Thoracic aorta endothelial cell (primary cell): Measurements from ENCODE around the gene NOL6. TPM values are rescaled to one million over a fixed set of nuclear protein-coding genes. Genes with fewer than 3 reads are reported as not detected.

Experiments
- small RNA-seq: library from RNA; depleted of rRNA; stranded (forward); fragments of <200 nt; gene quantifications from one replicate; pipeline ENCODE3, GENCODE V24; 2012
- total RNA-seq: library from RNA; depleted of rRNA; stranded (reverse); fragments of >200 nt; gene quantifications from 2 replicates; pipeline ENCODE4 v1.2.3, GENCODE V29; 2012

Gene NOL6, protein sequence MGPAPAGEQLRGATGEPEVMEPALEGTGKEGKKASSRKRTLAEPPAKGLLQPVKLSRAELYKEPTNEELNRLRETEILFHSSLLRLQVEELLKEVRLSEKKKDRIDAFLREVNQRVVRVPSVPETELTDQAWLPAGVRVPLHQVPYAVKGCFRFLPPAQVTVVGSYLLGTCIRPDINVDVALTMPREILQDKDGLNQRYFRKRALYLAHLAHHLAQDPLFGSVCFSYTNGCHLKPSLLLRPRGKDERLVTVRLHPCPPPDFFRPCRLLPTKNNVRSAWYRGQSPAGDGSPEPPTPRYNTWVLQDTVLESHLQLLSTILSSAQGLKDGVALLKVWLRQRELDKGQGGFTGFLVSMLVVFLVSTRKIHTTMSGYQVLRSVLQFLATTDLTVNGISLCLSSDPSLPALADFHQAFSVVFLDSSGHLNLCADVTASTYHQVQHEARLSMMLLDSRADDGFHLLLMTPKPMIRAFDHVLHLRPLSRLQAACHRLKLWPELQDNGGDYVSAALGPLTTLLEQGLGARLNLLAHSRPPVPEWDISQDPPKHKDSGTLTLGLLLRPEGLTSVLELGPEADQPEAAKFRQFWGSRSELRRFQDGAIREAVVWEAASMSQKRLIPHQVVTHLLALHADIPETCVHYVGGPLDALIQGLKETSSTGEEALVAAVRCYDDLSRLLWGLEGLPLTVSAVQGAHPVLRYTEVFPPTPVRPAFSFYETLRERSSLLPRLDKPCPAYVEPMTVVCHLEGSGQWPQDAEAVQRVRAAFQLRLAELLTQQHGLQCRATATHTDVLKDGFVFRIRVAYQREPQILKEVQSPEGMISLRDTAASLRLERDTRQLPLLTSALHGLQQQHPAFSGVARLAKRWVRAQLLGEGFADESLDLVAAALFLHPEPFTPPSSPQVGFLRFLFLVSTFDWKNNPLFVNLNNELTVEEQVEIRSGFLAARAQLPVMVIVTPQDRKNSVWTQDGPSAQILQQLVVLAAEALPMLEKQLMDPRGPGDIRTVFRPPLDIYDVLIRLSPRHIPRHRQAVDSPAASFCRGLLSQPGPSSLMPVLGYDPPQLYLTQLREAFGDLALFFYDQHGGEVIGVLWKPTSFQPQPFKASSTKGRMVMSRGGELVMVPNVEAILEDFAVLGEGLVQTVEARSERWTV
- total RNA-seq = 35.2 and 35.7 TPM in 2 replicates

DNA sequence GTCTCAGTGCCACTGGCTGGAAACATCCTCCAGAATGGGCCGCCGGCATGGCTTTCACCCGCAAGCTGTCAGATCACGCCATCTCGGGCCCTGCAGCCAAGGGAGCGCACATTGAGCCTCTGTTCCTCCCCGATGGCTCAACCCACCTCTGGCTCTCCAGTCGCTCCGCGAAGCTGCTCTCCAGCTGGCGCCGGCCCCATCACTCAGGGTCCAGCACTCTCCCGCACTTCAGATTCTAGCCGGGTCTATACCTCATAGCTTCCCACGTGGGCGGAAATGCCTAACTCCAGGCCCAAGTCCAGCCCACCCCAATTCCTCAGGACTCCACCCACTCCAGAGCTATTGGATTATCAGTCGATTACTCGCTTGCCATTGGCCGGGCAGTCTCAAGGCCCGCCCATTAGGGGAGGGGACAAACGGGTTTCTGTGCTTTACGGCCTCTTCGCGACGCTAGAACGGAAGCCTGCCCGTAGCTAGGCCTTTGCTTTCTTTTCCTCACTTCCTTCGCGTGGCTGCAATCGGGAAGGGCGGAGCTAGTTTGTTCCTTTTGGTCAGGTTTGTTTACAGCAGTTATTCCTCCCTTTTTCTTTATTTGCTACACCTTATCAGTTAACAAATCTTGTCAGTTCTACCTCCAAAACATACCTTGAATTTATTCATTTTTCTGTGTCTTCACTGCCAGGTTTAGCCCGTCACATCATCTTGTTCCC is at the start of gene NOL6:
Gene NOL6, minus strand, starts transcription at position 282 of the 710 bp plus-strand sequence. Its CDS starts 82 bp downstream, at position 200.

DNA sequence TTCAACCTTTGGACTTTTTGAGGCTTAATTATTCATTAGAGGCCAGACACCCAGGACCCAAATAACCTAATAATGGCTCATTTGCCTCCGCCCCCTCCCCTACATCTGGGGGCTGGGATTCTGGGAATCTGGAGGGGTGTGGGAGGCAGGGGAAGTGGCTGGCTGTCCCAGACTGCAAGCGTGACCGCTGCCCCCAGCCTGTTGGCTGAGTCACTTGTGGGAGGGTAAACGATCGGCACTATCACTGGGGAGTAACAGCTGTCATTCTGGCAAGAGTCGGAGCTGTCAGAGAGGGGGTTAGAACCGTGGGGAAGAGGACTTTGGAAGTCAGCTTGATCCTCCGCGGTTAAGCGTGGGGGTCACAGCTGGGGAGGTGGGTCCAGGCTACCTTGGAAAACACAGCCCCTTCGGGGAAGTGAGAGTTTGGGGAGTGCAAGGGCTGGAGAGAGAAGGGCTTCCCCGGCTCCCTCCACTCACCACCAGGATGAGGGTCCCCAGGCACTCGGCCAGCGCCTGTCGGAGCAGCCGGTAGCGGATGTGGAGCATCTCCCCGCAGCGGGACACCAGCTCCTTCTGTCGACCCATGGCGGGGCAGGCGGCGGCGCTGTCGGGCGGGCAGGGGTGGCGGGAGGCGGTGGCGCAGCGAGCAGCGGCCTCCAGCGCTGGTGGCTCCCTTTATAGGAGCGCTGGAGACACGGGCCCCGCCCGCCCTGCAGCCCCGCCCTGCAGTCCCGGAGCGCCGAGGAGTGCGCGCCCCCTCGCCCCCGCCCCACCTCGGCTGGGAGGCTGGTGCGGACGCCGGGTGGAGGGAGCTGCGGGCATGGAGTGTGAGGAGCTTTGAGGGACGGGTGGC is 26.6 kb downstream of the NOL6 start, which contains the start of gene AQP3:
Gene AQP3, minus strand, starts transcription at position 648 of the 853 bp plus-strand sequence. Its CDS starts 63 bp downstream, at position 585.

Small RNA genes lying within 50 kb of the gene (small RNA-seq; reads per million reads assigned to genes)
- gene AL356218.2 (not detected), gene MIR6851 (not detected)

Other genes starting within 250 kb of the NOL6 start
- not detected in 2 replicates for gene SPINK4, start 233.8 kb downstream of the NOL6 start, total RNA-seq
- 57.5 and 58.1 TPM in 2 replicates for gene BAG1, start 209.2 kb downstream of the NOL6 start, total RNA-seq
- gene CHMP5, start 208.9 kb downstream of the NOL6 start, total RNA-seq = 73.2 and 77.4 TPM in 2 replicates
- 24.6 and 27.1 TPM in 2 replicates for gene NFX1, start 183.4 kb downstream of the NOL6 start, total RNA-seq
- gene AQP7, start 71.4 kb downstream of the NOL6 start, total RNA-seq = 0.13 TPM in 1 of 2 replicates, not detected in the other
- 0.36 TPM in 1 of 2 replicates, not detected in the other for gene AQP3, start 26.3 kb downstream of the NOL6 start, total RNA-seq
- 2.7 and 4.7 TPM in 2 replicates for gene ANKRD18B, start 50.3 kb upstream of the NOL6 start, total RNA-seq